H1 (cell line): ENCODE results near the gene RBM47. TPM values are rescaled to one million over a fixed set of nuclear protein-coding genes. Genes with fewer than 3 reads are reported as not detected.

Experiments used
- CTCF ChIA-PET: fragments of 300-600 bp; sonication (Branson Sonifier 250); formaldehyde crosslinking; loops from one replicate; lab custom pipeline; 2021; ENCODE audit not compliant: partially characterized antibody; lab: Charles Lee
- POLR2A ChIA-PET: fragments of 300-600 bp; sonication (Branson Sonifier 250); formaldehyde crosslinking; loops from one replicate; lab custom pipeline; 2021; ENCODE audit warnings: inconsistent platforms; ENCODE audit not compliant: partially characterized antibody; lab: Charles Lee
- DNase-seq, 2 experiments: peaks; one replicate each; pipeline versions ENCODE4 v3.0.0 to v3.0.0-alpha.2; 2010 to 2022; ENCODE audit warnings: low spot score in 2 of 2, low read depth in 1 of 2, mixed read lengths in 1 of 2
- FAIRE-seq: peaks from 2 replicates; lab custom pipeline; 2011; peaks lifted over from hg19 to GRCh38; lab: Jason Lieb, UNC
- H2AFZ ChIP-seq: 2 replicates; pipeline ENCODE4 v1.8.1; 2012; ENCODE audit warnings: low read length, inconsistent platforms
- H2AK5ac ChIP-seq: 2 replicates; pipeline ENCODE4 v1.6.1; 2013; ENCODE audit warnings: low read depth, low read length
- H2BK120ac ChIP-seq: replicated peaks from 2 replicates; pipeline ENCODE3; 2013; ENCODE audit warnings: low read depth, low read length, inconsistent platforms
- H2BK12ac ChIP-seq: 2 replicates; pipeline ENCODE4 v1.6.1; 2013; ENCODE audit warnings: low read depth, low read length
- H2BK15ac ChIP-seq: 2 replicates; pipeline ENCODE4 v1.6.1; 2013; ENCODE audit warnings: low read length
- H2BK20ac ChIP-seq: 2 replicates; pipeline ENCODE4 v1.6.1; 2013; ENCODE audit warnings: low read length
- H2BK5ac ChIP-seq: 2 replicates; pipeline ENCODE4 v1.6.1; 2013; ENCODE audit warnings: low read depth, low read length
- H3K14ac ChIP-seq: 2 replicates; pipeline ENCODE4 v1.6.1; 2013; ENCODE audit warnings: inconsistent platforms; ENCODE audit not compliant: insufficient read length
- H3K18ac ChIP-seq: 2 replicates; pipeline ENCODE4 v1.6.1; 2013; ENCODE audit warnings: low read length; ENCODE audit errors: extremely low read depth
- H3K23ac ChIP-seq: 2 replicates; pipeline ENCODE4 v1.6.1; 2013; ENCODE audit warnings: inconsistent platforms; ENCODE audit not compliant: insufficient read length
- H3K23me2 ChIP-seq: 2 replicates; pipeline ENCODE4 v1.6.1; 2013; ENCODE audit warnings: low read depth, low read length
- H3K27ac ChIP-seq: 2 replicates; pipeline ENCODE4 v1.6.1; 2011; ENCODE audit warnings: low read depth, low read length, inconsistent platforms
- H3K27me3 ChIP-seq, 4 experiments: replicated peaks in 1 of 4; 1 replicate in 1 of 4; 2 replicates in 3 of 4; pipeline versions ENCODE4 v1.6.1 to v1.8.1; 2011 to 2013; ENCODE audit warnings: low read length in 3 of 4, mild to moderate bottlenecking in 3 of 4, inconsistent platforms in 2 of 4, mixed read lengths in 2 of 4, moderate library complexity in 1 of 4; ENCODE audit not compliant: control insufficient read depth in 3 of 4, insufficient read depth in 3 of 4; ENCODE audit errors: extremely low read depth in 1 of 4
- H3K36me3 ChIP-seq, 4 experiments: 2 replicates each; pipeline versions ENCODE4 v1.6.1 to v1.8.1; 2011 to 2013; ENCODE audit warnings: mild to moderate bottlenecking in 4 of 4, low read length in 3 of 4, moderate library complexity in 2 of 4, control low read depth in 1 of 4, inconsistent platforms in 1 of 4; ENCODE audit not compliant: insufficient read depth in 4 of 4, control insufficient read depth in 2 of 4
- H3K4ac ChIP-seq: replicated peaks from 2 replicates; pipeline ENCODE3; 2013; ENCODE audit warnings: low read length, low read depth, mixed read lengths, inconsistent platforms; ENCODE audit not compliant: insufficient read length
- H3K4me1 ChIP-seq, 4 experiments: replicated peaks in 1 of 4; 1 replicate in 1 of 4; 2 replicates in 3 of 4; pipeline versions ENCODE4 v1.6.1 to v1.8.1; 2011 to 2013; ENCODE audit warnings: low read length in 3 of 4, inconsistent platforms in 2 of 4, mixed read lengths in 1 of 4; ENCODE audit not compliant: insufficient read depth in 4 of 4, control insufficient read depth in 3 of 4
- H3K4me2 ChIP-seq, 2 experiments: 2 replicates each; pipeline versions ENCODE4 v1.6.1 to v1.8.1; 2011 to 2013; ENCODE audit warnings: low read depth in 2 of 2, low read length in 2 of 2, control low read depth in 1 of 2, inconsistent platforms in 1 of 2, mild to moderate bottlenecking in 1 of 2; ENCODE audit not compliant: insufficient read depth in 1 of 2
- H3K4me3 ChIP-seq, 4 experiments: fragments of 200-600, 300-600 bp in 1 of 4; sonication (generic), shearing (Covaris generic), sonication (Bioruptor Twin) in 1 of 4; 2 replicates each; pipeline versions ENCODE4 v1.5.1 to v1.8.1; 2011 to 2016; ENCODE audit warnings: low read length in 4 of 4, low read depth in 3 of 4, control low read depth in 2 of 4, inconsistent platforms in 2 of 4, mild to moderate bottlenecking in 2 of 4, mixed read lengths in 1 of 4, moderate library complexity in 1 of 4; ENCODE audit not compliant: insufficient read depth in 2 of 4; ENCODE audit errors: extremely low read depth in 1 of 4
- H3K56ac ChIP-seq: replicated peaks from 2 replicates; pipeline ENCODE3; 2013; ENCODE audit warnings: low read depth, mild to moderate bottlenecking, mixed read lengths, low read length, inconsistent platforms; ENCODE audit not compliant: insufficient read length
- H3K79me1 ChIP-seq: 2 replicates; pipeline ENCODE4 v1.6.1; 2013; ENCODE audit warnings: low read depth, low read length, control low read depth
- H3K79me2 ChIP-seq, 2 experiments: 2 replicates each; pipeline versions ENCODE4 v1.6.1 to v1.8.1; 2012 to 2013; ENCODE audit warnings: low read length in 2 of 2, mild to moderate bottlenecking in 2 of 2, inconsistent platforms in 1 of 2; ENCODE audit not compliant: insufficient read depth in 2 of 2, control insufficient read depth in 1 of 2
- H3K9ac ChIP-seq, 4 experiments: replicated peaks in 1 of 4; 1 replicate in 1 of 4; 2 replicates in 3 of 4; pipeline versions ENCODE4 v1.6.1 to v1.8.1; 2011 to 2013; ENCODE audit warnings: low read depth in 3 of 4, low read length in 3 of 4, control low read depth in 2 of 4, mild to moderate bottlenecking in 2 of 4, moderate library complexity in 2 of 4, inconsistent platforms in 1 of 4; ENCODE audit errors: extremely low read depth in 1 of 4
- H3K9me3 ChIP-seq, 2 experiments: 2 replicates each; pipeline versions ENCODE4 v1.6.1 to v1.8.1; 2012 to 2013; ENCODE audit warnings: mild to moderate bottlenecking in 2 of 2, moderate library complexity in 2 of 2, control low read depth in 1 of 2, inconsistent platforms in 1 of 2, low read depth in 1 of 2, low read length in 1 of 2, mixed read lengths in 1 of 2; ENCODE audit not compliant: insufficient read depth in 2 of 2
- H4K20me1 ChIP-seq, 2 experiments: replicated peaks in 1 of 2; 2 replicates each; pipeline versions ENCODE3 to v1.8.1; 2011 to 2013; ENCODE audit warnings: inconsistent platforms in 2 of 2, low read length in 2 of 2, mild to moderate bottlenecking in 1 of 2; ENCODE audit not compliant: insufficient read depth in 2 of 2, control insufficient read depth in 1 of 2
- H4K5ac ChIP-seq: 2 replicates; pipeline ENCODE4 v1.6.1; 2013; ENCODE audit warnings: low read length, low read depth, mixed read lengths, inconsistent platforms; ENCODE audit not compliant: insufficient read length
- H4K8ac ChIP-seq: 2 replicates; pipeline ENCODE4 v1.8.0; 2013; ENCODE audit warnings: mild to moderate bottlenecking, moderate library complexity, low read length, inconsistent platforms; ENCODE audit not compliant: insufficient read depth; ENCODE audit errors: extremely low read depth
- H4K91ac ChIP-seq: replicated peaks from 2 replicates; pipeline ENCODE3; 2013; ENCODE audit warnings: low read length, mixed read lengths, inconsistent platforms; ENCODE audit not compliant: insufficient read length
- CHD2 ChIP-seq: IDR thresholded peaks from 2 replicates; pipeline ENCODE4 v1.6.1; 2012; ENCODE audit warnings: low read length, improper control_type of control experiment
- CTBP2 ChIP-seq: IDR thresholded peaks from 2 replicates; pipeline ENCODE4 v1.7.0; 2011; ENCODE audit warnings: borderline replicate concordance, mild to moderate bottlenecking, moderate library complexity, mixed read lengths, low read length; ENCODE audit not compliant: insufficient read depth, insufficient read length
- ZNF274 ChIP-seq: IDR thresholded peaks from 2 replicates; pipeline ENCODE4 v1.7.0; 2012; ENCODE audit warnings: low read length, borderline replicate concordance; ENCODE audit errors: extremely low read depth
- WGBS, 2 experiments: shearing (Covaris generic) in 1 of 2; methylation state at CpG; one replicate each; pipeline versions ENCODE4 v1.1.6 to v1.1.7; 2013 to 2015; ENCODE audit warnings: low lambda C conversion rate in 2 of 2, mixed read lengths in 2 of 2, inconsistent platforms in 1 of 2, low coverage in 1 of 2, missing lambda C conversion rate in 1 of 2; ENCODE audit not compliant: insufficient replicate concordance in 2 of 2, insufficient coverage in 1 of 2, insufficient read length in 1 of 2; ENCODE audit errors: extremely low coverage in 1 of 2, missing lambda C conversion rate in 1 of 2; 5-methylcytosine and 5-hydroxymethylcytosine counted together
- polyA plus RNA-seq, 7 experiments: library from polyadenylated mRNA; depleted of rRNA in 3 of 7; stranded (reverse) in 5 of 7; unstranded in 2 of 7; fragments of >200 nt in 5 of 7; fragments of 200-250 nt in 2 of 7; gene quantifications; 1 replicate in 5 of 7; 2 replicates in 1 of 7; 4 replicates in 1 of 7; pipeline versions ENCODE4 v1.2.1 to v1.2.3, GENCODE V29; 2011 to 2013; ENCODE audit warnings: missing spikeins in 2 of 7, mixed read lengths in 2 of 7
- total RNA-seq: library from RNA; stranded (reverse); fragmentation: NEBNext Ultra II Directional; extraction: Animal tissue kit (Norgen Biotek cat#: 25700); gene quantifications from 2 replicates; pipeline ENCODE4 v1.2.1, GENCODE V29; 2021

Gene RBM47
- total and polyA plus RNA-seq, 2 of the 8 experiments (the other 6 are each of a cell fraction or from before 2014, with no cell fraction given): 42.8 to 78.9 TPM

DNA sequence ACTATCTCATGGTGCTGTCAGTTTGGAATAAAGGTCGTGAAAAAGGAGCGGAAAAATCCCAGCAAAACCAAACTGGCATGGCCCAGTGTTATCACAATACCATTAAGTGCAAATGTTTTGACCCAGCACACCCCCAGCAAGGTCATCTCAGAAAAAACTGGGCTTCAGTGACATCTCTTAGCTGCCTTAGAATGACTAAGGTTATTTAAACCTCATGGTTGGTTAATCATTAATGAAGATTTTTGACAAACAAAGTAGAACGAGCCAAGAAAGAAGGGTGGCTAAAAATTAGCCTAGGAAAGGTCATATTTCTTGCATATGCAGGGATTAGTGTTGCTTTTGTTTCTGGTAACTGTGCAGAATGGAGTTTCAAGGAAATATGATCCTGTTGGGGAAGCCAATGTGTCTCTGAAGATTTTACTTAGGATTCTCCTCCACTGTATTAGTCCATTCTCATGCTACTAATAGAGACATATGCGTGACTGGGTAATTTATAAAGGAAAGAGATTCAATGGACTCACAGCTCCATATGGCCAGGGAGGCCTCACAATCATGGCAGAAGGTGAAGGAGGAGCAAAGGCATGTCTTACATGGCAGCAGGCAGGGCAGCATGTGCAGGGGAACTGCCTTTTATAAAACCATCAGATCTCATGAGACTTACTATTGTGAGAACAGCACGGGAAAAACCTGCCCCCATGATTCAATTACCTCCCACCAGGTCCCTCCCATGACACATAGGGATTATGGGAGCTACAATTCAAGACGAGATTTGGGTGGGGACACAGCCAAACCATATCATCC is 211.0 kb downstream of the RBM47 start:
- H4K8ac ChIP-seq: no peak overlapping the region
- no peak overlapping the region for H2BK120ac ChIP-seq
- H3K4me2 ChIP-seq: no peak overlapping the region
- no peak overlapping the region for H2AK5ac ChIP-seq
- H4K5ac ChIP-seq: no peak overlapping the region
- TF ChIP-seq CHD2: no peak
- TF ChIP-seq CTBP2: no peak
- TF ChIP-seq ZNF274: no peak
- H2BK12ac ChIP-seq: no peak overlapping the region
- ChIA-PET CTCF (interaction anchor here (0.7 kb wide), 2 partner anchors 23 to 93 kb away, joined by 3 to 5 read pairs; no protein-coding TSS in a partner anchor), POLR2A (interaction anchor here (1.0 to 1.1 kb wide), 2 partner anchors 10 to 22 kb away, joined by 3 read pairs; no protein-coding TSS in a partner anchor)
- no peak overlapping the region for H3K4me3 ChIP-seq
- H2BK15ac ChIP-seq: no peak overlapping the region
- no peak overlapping the region for H2BK5ac ChIP-seq
- H3K79me2 ChIP-seq: no peaks in the 10 kb centered on the region
- no peaks in the 10 kb centered on the region for H3K4me1 ChIP-seq
- H3K9me3 ChIP-seq: no peaks in the 10 kb centered on the region
- H3K4ac ChIP-seq: no peak overlapping the region
- no peak overlapping the region for H3K27ac ChIP-seq
- DNase-seq: no peak
- H3K27me3 ChIP-seq: no peaks in the 10 kb centered on the region
- H3K23me2 ChIP-seq: no peaks in the 10 kb centered on the region
- no peak overlapping the region for H2AFZ ChIP-seq
- no peaks in the 10 kb centered on the region for H3K79me1 ChIP-seq
- H4K91ac ChIP-seq: no peak overlapping the region
- H3K14ac ChIP-seq: no peak overlapping the region
- no peak overlapping the region for H3K18ac ChIP-seq
- no peak overlapping the region for H3K56ac ChIP-seq
- no peak overlapping the region for H2BK20ac ChIP-seq
- no peak overlapping the region for H3K9ac ChIP-seq
- WGBS, 2 experiments: 76% methylated on average over 6 of the region's 6 CpGs; no CpG with 5 or more reads in 1 of the 2 experiments
- H4K20me1 ChIP-seq: no peaks in the 10 kb centered on the region
- FAIRE-seq: no peak
- peaks cover 0 to 13% (median 0%) of the 10 kb centered on the region in 4 experiments; a peak in 4 of 8 replicates for H3K36me3 ChIP-seq
- no peak overlapping the region for H3K23ac ChIP-seq
